CD4-positive, alpha-beta T cell treated with Interleukin-21 for 1 hour (primary cell): ENCODE measurements around the gene NDUFS3.
A peak's percentile ranks its signal among the peaks of the same experiment; 100 is the strongest.
"Not testable (repeated sequence)": the region's sequence is repeated elsewhere in the genome, so short reads cannot be mapped to it uniquely, and the experiment has no call there.

Experiments used
- DNase-seq: peaks from one replicate; pipeline ENCODE4 v3.0.0-alpha.2; 2020

NDUFS3 gene

GRCh38 chr11:47562393-47562792 lies 16.5 kb upstream of the NDUFS3 start:
- DNase-seq: not testable (repeated sequence)

GRCh38 chr11:47564366-47564765 lies 14.5 kb upstream of the NDUFS3 start:
- DNase-seq: not testable (repeated sequence)

GRCh38 chr11:47564933-47565339 lies 13.9 kb upstream of the NDUFS3 start:
- no peak for DNase-seq

- peak; percentile 71 for DNase-seq
Measured at GRCh38 chr11:47565340-47566148, 13.3 kb upstream of the NDUFS3 start, which contains the start of gene PTPMT1. PTPMT1 (plus strand) TSS chr11:47565599; CDS start chr11:47565623, 24 bp downstream.

- DNase-seq: no peak
Measured at GRCh38 chr11:47566149-47566698, 12.7 kb upstream of the NDUFS3 start.

- no peak for DNase-seq
Measured at GRCh38 chr11:47569646-47570045, 9.2 kb upstream of the NDUFS3 start.

- DNase-seq: no peak
Measured at GRCh38 chr11:47570651-47571356, 8.1 kb upstream of the NDUFS3 start.

- no peak for DNase-seq
Measured at GRCh38 chr11:47571357-47571729, 7.5 kb upstream of the NDUFS3 start.

- DNase-seq: no peak
Measured at GRCh38 chr11:47571895-47572294, 7.0 kb upstream of the NDUFS3 start.

- no peak for DNase-seq
Measured at GRCh38 chr11:47572715-47573255, 6.1 kb upstream of the NDUFS3 start.

GRCh38 chr11:47573321-47573720 lies 5.6 kb upstream of the NDUFS3 start:
- DNase-seq: no peak

- DNase-seq: no peak
Measured at GRCh38 chr11:47577460-47578041, 1.3 kb upstream of the NDUFS3 start.

- no peak for DNase-seq
Measured at GRCh38 chr11:47583844-47584243, 5.0 kb downstream of the NDUFS3 start.

GRCh38 chr11:47586098-47586855 lies 7.4 kb downstream of the NDUFS3 start, which contains the start of gene FAM180B:
FAM180B (plus strand) TSS chr11:47586678; CDS start chr11:47586769, 91 bp downstream.
- no peak for DNase-seq

- DNase-seq: no peak
Measured at GRCh38 chr11:47587039-47587716, 8.3 kb downstream of the NDUFS3 start.

- DNase-seq: no peak
Measured at GRCh38 chr11:47587723-47588326, 9.0 kb downstream of the NDUFS3 start.

- DNase-seq: no peak
Measured at GRCh38 chr11:47589118-47589517, 10.2 kb downstream of the NDUFS3 start.

GRCh38 chr11:47589584-47589976 lies 10.7 kb downstream of the NDUFS3 start:
- no peak for DNase-seq

- DNase-seq: no peak
Measured at GRCh38 chr11:47589977-47590861, 11.3 kb downstream of the NDUFS3 start.

GRCh38 chr11:47591764-47592163 lies 12.9 kb downstream of the NDUFS3 start:
- DNase-seq: no peak
